ENCODE data around the gene RPL13. TPM values are rescaled to one million over a fixed set of nuclear protein-coding genes. Genes with fewer than 3 reads are reported as not detected.

The RPL13 gene
- total and polyA plus RNA-seq, 2 of the 13 experiments (the other 11 are each of a cell fraction or from before 2014, with no cell fraction given): 2,988 to 4,411 TPM

DNA sequence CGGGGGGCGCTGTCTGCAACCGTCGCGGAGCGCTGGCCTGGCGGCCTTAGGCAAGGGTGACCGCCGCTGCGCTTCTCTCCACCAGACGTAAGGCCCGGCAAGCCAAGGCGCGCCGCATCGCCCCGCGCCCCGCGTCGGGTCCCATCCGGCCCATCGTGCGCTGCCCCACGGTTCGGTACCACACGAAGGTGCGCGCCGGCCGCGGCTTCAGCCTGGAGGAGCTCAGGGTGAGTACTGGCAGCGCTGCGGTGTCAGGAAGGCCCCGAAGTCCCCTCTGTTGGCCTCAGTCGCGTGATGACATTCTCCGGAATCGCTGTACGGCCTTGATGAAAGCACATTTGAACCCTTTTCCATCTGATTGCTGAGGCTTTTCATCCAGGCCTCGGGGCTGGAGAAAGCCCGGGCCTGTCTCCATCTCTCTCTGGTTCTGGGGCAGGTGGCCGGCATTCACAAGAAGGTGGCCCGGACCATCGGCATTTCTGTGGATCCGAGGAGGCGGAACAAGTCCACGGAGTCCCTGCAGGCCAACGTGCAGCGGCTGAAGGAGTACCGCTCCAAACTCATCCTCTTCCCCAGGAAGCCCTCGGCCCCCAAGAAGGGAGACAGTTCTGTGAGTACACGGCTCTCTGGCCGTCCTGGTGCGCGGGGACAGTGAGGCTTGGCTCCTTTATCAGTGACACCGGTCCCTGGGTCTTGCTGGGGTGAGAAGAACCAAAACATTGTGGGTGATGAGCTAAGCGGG, 831 bp downstream of the RPL13 start (continued):
- TF ChIP-seq, protein P1, sequence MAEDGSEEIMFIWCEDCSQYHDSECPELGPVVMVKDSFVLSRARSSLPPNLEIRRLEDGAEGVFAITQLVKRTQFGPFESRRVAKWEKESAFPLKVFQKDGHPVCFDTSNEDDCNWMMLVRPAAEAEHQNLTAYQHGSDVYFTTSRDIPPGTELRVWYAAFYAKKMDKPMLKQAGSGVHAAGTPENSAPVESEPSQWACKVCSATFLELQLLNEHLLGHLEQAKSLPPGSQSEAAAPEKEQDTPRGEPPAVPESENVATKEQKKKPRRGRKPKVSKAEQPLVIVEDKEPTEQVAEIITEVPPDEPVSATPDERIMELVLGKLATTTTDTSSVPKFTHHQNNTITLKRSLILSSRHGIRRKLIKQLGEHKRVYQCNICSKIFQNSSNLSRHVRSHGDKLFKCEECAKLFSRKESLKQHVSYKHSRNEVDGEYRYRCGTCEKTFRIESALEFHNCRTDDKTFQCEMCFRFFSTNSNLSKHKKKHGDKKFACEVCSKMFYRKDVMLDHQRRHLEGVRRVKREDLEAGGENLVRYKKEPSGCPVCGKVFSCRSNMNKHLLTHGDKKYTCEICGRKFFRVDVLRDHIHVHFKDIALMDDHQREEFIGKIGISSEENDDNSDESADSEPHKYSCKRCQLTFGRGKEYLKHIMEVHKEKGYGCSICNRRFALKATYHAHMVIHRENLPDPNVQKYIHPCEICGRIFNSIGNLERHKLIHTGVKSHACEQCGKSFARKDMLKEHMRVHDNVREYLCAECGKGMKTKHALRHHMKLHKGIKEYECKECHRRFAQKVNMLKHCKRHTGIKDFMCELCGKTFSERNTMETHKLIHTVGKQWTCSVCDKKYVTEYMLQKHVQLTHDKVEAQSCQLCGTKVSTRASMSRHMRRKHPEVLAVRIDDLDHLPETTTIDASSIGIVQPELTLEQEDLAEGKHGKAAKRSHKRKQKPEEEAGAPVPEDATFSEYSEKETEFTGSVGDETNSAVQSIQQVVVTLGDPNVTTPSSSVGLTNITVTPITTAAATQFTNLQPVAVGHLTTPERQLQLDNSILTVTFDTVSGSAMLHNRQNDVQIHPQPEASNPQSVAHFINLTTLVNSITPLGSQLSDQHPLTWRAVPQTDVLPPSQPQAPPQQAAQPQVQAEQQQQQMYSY (CRISPR knock-in tag; IDR thresholded peaks at IDR 0.05): no peak
- TF ChIP-seq FOXK2 (IDR thresholded peaks at IDR 0.05): no peak
- TF ChIP-seq, protein P2, sequence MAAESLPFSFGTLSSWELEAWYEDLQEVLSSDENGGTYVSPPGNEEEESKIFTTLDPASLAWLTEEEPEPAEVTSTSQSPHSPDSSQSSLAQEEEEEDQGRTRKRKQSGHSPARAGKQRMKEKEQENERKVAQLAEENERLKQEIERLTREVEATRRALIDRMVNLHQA (CRISPR knock-in tag; IDR thresholded peaks at IDR 0.05): no peak
- peak; percentile 79; the same call in 1 of the 2 replicates for TF ChIP-seq ZNF235 (CRISPR knock-in tag; IDR thresholded peaks at IDR 0.05; ENCODE audit: borderline replicate concordance)
- TF ChIP-seq, protein P3, sequence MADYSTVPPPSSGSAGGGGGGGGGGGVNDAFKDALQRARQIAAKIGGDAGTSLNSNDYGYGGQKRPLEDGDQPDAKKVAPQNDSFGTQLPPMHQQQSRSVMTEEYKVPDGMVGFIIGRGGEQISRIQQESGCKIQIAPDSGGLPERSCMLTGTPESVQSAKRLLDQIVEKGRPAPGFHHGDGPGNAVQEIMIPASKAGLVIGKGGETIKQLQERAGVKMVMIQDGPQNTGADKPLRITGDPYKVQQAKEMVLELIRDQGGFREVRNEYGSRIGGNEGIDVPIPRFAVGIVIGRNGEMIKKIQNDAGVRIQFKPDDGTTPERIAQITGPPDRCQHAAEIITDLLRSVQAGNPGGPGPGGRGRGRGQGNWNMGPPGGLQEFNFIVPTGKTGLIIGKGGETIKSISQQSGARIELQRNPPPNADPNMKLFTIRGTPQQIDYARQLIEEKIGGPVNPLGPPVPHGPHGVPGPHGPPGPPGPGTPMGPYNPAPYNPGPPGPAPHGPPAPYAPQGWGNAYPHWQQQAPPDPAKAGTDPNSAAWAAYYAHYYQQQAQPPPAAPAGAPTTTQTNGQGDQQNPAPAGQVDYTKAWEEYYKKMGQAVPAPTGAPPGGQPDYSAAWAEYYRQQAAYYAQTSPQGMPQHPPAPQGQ (CRISPR knock-in tag; IDR thresholded peaks at IDR 0.05; ENCODE audit: borderline replicate concordance): no peak
- TF ChIP-seq, protein P4, sequence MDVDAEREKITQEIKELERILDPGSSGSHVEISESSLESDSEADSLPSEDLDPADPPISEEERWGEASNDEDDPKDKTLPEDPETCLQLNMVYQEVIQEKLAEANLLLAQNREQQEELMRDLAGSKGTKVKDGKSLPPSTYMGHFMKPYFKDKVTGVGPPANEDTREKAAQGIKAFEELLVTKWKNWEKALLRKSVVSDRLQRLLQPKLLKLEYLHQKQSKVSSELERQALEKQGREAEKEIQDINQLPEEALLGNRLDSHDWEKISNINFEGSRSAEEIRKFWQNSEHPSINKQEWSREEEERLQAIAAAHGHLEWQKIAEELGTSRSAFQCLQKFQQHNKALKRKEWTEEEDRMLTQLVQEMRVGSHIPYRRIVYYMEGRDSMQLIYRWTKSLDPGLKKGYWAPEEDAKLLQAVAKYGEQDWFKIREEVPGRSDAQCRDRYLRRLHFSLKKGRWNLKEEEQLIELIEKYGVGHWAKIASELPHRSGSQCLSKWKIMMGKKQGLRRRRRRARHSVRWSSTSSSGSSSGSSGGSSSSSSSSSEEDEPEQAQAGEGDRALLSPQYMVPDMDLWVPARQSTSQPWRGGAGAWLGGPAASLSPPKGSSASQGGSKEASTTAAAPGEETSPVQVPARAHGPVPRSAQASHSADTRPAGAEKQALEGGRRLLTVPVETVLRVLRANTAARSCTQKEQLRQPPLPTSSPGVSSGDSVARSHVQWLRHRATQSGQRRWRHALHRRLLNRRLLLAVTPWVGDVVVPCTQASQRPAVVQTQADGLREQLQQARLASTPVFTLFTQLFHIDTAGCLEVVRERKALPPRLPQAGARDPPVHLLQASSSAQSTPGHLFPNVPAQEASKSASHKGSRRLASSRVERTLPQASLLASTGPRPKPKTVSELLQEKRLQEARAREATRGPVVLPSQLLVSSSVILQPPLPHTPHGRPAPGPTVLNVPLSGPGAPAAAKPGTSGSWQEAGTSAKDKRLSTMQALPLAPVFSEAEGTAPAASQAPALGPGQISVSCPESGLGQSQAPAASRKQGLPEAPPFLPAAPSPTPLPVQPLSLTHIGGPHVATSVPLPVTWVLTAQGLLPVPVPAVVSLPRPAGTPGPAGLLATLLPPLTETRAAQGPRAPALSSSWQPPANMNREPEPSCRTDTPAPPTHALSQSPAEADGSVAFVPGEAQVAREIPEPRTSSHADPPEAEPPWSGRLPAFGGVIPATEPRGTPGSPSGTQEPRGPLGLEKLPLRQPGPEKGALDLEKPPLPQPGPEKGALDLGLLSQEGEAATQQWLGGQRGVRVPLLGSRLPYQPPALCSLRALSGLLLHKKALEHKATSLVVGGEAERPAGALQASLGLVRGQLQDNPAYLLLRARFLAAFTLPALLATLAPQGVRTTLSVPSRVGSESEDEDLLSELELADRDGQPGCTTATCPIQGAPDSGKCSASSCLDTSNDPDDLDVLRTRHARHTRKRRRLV (CRISPR knock-in tag; IDR thresholded peaks at IDR 0.05): no peak; the same call in 1 of the 2 replicates
- TF ChIP-seq HNRNPK (IDR thresholded peaks at IDR 0.05; ENCODE audit: low read depth, low read length, poor library complexity, severe bottlenecking): no peak
- no peak; the same call in 1 of the 2 replicates for TF ChIP-seq ZNF788 (CRISPR knock-in tag; IDR thresholded peaks at IDR 0.05; ENCODE audit: borderline replicate concordance)
- TF ChIP-seq ZFYVE20 (CRISPR knock-in tag; IDR thresholded peaks at IDR 0.05; ENCODE audit: borderline replicate concordance, low read depth): no peak; the same call in 1 of the 2 replicates
- TF ChIP-seq PITX1 (CRISPR knock-in tag; IDR thresholded peaks at IDR 0.05): no peak; the same call in 1 of the 2 replicates
- 0 out of 2 replicates have a peak, but pooled peaks have one; percentile 11 for TF ChIP-seq PHF8 (CRISPR knock-in tag; IDR thresholded peaks at IDR 0.05)
- peak; percentile 7 for TF ChIP-seq RBM39 (IDR thresholded peaks at IDR 0.05; ENCODE audit: low read depth, low read length, poor library complexity, severe bottlenecking)
- no peak for TF ChIP-seq ZBTB1 (CRISPR knock-in tag; IDR thresholded peaks at IDR 0.05; ENCODE audit: borderline replicate concordance)
- TF ChIP-seq ZNF550 (CRISPR knock-in tag; IDR thresholded peaks at IDR 0.05; ENCODE audit: borderline replicate concordance): no peak
- TF ChIP-seq XBP1 (CRISPR knock-in tag; IDR thresholded peaks at IDR 0.05): no peak
- TF ChIP-seq SNRNP70 (IDR thresholded peaks at IDR 0.05; ENCODE audit: low read depth, low read length): no peak
- 0 out of 2 replicates have a peak, but pooled peaks have one; percentile 1 for TF ChIP-seq ZNF546 (CRISPR knock-in tag; conservative IDR thresholded peaks at IDR 0.05)
